GM19395 (cell line): Measurements from ENCODE around the gene CEP95.
A peak's percentile ranks its signal among the peaks of the same experiment; 100 is the strongest.

Experiments
- ATAC-seq: cut with Tn5 transposase; IDR thresholded peaks from one replicate; pipeline ENCODE4 v1.9.1; 2021; ENCODE audit warnings: mild to moderate bottlenecking, moderate library complexity; ENCODE audit not compliant: unreplicated experiment

Gene CEP95

GRCh38 chr17:64496348-64496785 is 10.4 kb upstream of the CEP95 start:
- ATAC-seq, result no peak

DNA sequence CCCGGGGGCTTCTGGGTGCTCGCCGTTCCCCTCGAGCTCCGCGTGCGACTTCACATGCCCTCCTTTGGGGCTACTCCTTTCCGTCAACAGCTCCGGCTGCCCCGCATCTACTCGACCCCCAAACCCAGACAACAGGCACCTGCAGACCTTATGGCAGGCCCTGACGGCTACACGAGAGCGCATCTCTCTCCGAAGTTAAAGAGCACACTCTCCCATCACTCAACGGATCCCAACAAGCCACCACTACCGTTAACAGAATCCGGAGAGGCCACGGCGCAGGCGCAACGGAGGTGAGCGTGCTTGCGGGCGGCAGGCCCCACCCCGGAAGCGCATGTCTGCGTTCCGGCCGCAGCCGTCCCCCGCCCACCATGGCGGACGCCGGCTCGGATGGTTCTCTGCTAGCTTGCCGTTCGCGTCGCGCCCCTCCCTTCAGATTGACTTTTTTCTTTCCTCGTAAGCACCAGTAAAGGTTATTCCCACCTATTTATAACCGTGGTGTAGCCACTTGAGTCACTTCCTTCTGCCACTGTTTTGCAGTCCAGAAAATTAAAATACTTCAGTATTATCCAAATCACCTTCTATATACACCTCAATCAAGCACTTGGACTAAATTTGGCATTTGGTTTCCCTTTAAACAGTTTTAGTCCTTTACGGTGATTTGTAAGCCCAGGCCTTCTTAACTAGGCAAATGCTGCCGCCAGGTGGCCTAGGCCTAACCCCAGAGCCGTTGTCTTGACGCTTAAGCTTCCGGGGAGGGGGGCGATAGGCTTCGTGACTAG is 9.8 kb upstream of the CEP95 start, which contains the start of gene POLG2:
Gene POLG2 (minus strand): TSS at position 269 of the 779 bp plus-strand sequence. CDS start 86 bp downstream, at position 183.
- ATAC-seq, result peak; percentile 75

DNA sequence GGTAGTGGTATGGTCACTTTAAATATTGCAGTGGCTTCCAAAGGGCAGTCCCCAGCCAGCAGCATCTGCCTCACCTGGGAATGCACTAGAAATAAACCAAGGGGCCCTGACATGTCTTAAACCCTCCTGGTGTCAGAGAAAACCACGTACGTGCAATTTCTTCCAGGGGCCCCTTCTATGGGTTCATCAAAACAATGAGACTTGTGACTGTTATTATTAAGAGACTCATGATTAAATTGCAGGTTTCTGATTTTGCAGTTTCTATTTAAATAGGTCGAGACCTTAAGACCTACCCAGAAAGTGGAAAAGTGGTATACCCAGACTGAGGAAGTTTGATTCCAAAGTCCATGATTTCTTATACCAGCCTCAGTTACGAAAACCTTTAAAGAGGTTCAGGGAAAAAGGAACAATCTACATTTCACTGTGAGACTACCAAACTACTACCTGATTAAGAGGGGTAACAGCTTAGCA is 9.2 kb upstream of the CEP95 start:
- no peak for ATAC-seq

- ATAC-seq, result no peak
Observed at GRCh38 chr17:64498308-64499203, 8.2 kb upstream of the CEP95 start.

GRCh38 chr17:64499805-64500486 is 6.8 kb upstream of the CEP95 start:
- ATAC-seq, result no peak

GRCh38 chr17:64500487-64500859 is 6.3 kb upstream of the CEP95 start:
- ATAC-seq, result no peak

DNA sequence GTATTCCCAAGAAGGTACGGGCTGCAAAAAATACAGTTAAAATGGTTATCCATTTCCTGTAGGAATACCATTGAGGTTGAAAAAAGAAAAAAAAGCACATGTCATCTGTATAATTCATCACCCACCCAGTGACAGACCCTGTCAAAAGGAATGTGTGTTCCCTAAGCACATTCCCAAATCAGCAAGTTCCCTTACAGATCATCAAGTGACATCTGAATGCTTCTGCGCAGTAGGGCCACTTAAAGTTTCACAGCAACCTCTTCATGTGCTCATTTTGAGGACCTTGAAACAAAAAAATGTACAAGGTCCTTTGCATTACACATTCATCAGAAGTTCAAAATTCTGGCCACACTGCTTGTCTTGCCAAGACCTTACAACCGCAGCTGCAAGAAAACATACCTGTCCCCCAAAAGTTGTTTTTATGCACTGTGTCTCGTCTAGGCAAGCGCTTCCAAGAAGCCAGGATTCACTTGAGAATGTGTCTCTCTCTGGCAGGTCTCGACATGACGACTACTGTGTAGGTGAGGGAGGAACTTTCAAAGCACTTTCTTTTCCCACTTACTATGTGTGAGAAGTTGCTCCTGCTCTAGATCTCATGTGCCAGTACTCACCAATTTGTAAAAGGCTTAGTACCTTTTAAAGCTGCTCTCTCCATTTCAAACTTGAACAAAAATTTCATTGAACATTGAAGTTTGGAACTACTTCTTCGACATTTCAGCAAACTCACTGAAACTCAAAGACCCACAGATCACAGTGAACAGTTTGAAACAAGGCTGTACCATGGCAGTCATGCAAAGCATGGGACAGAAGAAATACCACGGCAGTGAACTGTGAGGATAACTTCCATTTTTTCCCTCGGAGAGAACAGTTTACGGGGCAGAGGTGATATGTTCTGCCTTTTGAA is 5.7 kb upstream of the CEP95 start:
- no peak for ATAC-seq

- ATAC-seq, result no peak
Observed at GRCh38 chr17:64502021-64502420, 4.8 kb upstream of the CEP95 start.

- ATAC-seq, result no peak
Observed at GRCh38 chr17:64502809-64503208, 4.0 kb upstream of the CEP95 start.

DNA sequence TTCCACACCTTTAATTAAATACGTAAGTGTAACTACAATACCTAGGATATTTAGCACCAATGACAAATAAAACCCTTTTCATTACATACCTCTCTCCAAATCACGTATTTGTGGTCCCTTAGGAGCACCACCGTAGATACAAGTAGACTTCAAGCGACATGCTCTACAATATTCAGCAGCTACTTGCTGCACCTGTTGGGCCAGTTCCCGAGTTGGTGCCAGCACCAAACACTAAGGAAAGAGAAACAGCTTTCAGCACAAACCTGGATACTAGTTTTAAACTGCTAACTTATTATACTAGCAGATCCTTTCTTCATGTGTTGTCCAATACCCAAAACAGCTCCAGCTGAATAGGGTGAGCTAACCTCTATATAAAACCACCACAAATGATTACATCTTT is 3.4 kb upstream of the CEP95 start:
- no peak for ATAC-seq

DNA sequence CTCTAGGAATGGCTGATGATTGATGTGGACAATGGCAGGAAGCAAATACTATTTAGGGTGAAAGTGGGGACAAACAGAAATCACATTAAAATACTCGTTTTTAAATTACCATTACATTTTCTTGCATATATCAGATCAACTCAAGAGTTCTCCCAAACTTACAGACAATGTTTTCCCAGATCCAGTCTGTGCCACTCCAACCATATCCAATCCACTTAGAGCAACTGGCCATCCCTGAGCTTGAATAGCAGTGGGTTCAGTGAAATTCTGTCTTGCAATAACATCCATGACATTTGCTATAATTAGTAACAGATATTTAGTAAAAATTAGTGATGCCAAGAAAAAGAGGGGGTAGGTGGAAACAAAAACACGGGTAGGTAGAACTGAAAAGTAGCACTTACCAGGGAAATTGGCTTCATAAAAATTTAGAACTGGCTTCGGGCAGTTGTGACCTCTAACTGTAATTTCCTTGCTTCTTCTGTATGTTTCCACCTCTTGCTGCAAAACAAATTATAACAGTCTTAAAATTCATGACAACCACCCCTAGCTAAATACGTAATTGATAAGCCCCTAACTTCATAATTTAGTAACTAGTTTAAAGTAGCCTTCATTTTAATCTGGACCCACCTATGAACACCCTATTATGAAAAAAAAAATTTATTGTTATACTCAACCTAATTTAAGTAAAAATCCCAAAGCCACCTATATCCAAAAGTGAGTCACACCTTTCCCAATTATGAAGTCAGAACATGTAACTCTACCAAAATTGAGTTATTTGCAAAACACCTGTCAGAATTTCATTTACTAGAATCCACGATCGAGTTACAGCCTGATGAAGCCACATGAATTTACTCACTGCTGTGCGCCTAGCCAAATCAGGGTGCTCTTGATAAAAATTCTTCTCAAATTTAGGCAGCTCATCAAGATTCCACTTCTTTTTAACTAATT is 2.7 kb upstream of the CEP95 start:
- ATAC-seq, result no peak

DNA sequence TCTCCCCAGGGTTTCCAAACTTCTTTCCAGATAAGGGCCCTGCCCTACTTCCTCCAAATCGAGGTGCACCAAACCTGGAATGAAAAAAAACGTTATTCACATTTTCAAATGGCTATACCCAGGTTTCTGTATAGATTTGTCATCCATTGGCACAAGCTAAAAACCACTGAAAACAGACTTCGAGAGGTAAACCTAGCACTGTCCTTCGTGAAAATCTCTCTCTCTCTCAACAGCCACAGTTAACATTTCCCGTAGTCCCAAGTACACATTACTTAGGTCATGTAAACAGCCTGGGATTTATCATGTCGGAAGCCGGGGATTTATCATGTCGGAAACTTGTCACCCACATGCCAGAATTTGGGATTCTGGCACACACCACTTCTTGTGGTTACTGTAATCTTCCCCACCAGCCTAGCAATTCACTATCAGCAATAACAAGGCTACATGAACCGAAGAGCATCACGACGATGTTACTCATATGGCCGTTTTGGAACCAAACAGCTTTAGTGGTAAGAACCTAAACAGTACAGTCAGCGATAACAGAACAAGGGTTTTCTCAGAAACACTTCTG is 1.9 kb upstream of the CEP95 start:
- ATAC-seq, result no peak

GRCh38 chr17:64505340-64506200 is 1.2 kb upstream of the CEP95 start:
- ATAC-seq, result peak; percentile 3

GRCh38 chr17:64506201-64506575 is 589 bp upstream of the CEP95 start, which contains the start of gene DDX5:
Gene DDX5 (minus strand): TSS chr17:64506289. CDS start chr17:64506119, 170 bp downstream.
- peak; percentile 69 for ATAC-seq

GRCh38 chr17:64507413-64507782 is 621 bp downstream of the CEP95 start:
- peak; percentile 21 for ATAC-seq

DNA sequence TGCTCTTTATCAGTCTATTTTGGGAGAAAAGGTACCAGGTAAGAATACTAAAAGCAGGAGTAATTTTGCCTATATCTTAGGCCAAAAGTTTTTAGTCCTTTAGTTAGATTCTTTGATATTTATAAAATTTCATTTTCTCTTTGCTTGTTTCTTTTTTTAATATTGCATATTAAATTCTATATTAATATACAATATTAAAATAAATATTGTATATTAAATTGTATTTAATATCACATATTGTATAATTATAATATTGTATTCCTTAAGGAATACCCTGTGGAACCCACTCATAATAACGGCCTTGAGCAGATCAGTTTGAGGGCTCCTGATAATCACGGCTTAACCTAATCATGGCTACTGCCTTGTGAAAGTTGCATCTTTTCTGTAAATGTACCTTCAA is 1.9 kb downstream of the CEP95 start:
- no peak for ATAC-seq

- ATAC-seq, result no peak
Observed at GRCh38 chr17:64509179-64509578, 2.4 kb downstream of the CEP95 start.

DNA sequence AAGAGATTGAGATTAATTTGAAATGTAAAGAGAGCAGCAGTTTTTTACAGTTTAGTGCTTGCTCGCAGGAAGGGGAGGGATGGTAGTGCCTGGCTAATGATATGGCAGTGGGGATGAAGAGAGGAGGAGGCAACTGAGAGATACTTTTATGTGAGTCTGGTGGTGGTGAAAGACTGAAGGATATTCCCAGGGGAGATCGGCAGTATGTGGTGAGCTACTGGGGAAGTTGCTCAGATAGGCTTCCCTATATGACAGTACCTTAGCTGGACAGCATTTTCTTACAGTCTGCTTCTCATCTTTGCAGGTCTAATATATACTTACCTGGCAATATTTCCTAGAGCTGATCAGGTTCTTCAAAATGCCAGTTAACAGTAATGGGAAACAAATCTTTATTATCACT is 8.6 kb downstream of the CEP95 start:
- ATAC-seq, result no peak
